HG02970 (cell line): ENCODE data around the gene GLP1R.

Experiments
- ATAC-seq: cut with Tn5 transposase; IDR thresholded peaks from one replicate; pipeline ENCODE4 v1.9.1; 2021; ENCODE audit warnings: mild to moderate bottlenecking, moderate library complexity, moderate number of reproducible peaks; ENCODE audit not compliant: unreplicated experiment, low FRiP score

GLP1R gene

GRCh38 chr6:39048481-39049399, at the start of gene GLP1R:
Gene GLP1R, plus strand, starts transcription at chr6:39048781. Its CDS starts 60 bp downstream, at chr6:39048841.
- no peak for ATAC-seq

DNA sequence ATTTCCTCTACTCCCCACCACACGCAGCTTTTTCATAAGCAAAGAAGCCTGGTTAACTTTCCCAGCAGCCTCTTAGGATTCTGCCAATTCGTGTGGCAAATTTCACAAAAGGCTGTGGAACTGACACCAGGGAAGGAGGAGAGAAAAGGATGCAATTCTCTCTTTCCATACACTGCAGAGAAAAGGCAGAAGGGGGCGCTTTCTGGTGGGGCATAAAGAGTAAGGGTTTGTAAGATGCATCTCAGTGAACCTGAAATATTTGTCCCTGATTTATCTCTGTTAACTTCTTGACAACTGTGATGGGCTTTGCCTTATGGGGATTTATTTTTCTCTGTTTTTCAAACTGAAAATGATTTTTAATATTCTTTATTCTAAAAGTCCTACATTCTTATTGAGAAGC, 45.5 kb upstream of the GLP1R start:
- no peak for ATAC-seq

DNA sequence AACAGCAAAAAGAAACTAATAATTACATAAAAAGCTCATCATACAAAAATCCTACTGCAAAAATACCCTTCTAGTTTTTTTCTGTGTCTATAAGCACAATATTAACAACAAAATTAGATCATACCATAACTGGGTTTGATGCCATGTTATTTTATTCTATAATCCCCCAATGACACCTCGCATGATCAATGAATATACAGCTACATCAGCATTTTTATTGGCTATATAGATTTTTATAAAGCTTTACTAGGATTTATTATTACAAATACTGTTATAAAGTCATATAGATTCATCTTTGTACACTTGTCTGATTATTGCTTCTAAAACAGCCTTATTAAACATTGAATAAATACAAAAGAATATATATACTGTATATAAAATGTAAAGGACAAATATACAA, 45.1 kb upstream of the GLP1R start:
- ATAC-seq, result no peak

GRCh38 chr6:39004801-39005200, 43.8 kb upstream of the GLP1R start:
- no peak for ATAC-seq

- no peak for ATAC-seq
These were observed 42.8 kb upstream of the GLP1R start for GRCh38 chr6:39005774-39006173.

DNA sequence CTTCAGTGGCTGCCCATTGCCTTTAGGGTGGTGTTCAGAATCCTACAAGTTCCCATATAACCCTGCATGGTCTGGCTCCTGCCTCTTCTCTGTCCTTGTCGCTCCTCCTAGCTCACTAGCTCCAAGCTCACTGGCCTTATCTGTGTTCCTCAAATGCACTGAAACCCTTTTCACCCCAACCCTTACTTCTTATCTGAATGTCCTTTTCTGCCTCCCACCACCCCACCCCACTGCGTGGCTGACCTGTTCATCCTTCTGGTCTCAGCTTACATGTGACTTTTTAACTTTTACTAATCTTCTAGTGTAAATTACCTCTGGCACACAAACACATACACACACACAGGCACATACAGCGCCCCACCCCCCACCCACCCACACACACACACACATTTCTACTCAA, 41.0 kb upstream of the GLP1R start:
- ATAC-seq, result no peak

DNA sequence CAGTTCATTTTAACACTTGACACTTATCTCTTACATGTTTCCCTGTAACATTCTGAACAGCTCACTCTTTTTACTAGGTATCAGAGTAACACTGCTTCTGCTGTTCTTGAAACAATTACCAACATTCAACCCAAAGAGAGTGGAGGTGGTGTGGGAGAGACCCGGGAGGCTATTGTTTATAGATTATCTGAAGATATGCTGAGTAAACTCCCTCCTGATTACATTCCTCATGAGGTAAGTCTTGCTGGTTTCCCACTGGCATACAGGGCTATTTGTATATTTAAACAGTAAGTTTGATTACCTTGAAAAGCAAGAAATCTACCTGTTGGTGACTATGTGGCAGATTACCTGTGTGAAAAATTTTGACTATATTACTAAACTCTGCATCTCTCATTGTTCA, 39.8 kb upstream of the GLP1R start:
- no peak for ATAC-seq

DNA sequence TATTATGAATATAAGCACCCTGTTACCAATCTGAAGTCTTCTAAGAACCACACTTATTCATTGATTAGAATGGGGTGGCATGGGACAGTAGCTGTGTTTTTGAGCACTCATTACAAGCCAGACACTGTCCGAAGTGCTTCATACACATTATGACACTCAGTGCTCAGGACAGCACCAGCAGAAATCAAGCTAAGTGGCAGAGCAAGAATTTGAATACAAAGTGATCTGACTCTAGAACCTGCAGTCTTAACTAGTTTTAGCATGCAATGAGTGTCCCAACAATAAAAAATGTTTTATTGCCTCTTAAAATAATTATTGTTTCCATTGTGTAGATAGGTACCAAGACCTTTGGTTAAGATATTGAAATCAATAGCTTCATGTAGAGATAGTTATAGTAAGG, 39.1 kb upstream of the GLP1R start:
- ATAC-seq, result no peak

DNA sequence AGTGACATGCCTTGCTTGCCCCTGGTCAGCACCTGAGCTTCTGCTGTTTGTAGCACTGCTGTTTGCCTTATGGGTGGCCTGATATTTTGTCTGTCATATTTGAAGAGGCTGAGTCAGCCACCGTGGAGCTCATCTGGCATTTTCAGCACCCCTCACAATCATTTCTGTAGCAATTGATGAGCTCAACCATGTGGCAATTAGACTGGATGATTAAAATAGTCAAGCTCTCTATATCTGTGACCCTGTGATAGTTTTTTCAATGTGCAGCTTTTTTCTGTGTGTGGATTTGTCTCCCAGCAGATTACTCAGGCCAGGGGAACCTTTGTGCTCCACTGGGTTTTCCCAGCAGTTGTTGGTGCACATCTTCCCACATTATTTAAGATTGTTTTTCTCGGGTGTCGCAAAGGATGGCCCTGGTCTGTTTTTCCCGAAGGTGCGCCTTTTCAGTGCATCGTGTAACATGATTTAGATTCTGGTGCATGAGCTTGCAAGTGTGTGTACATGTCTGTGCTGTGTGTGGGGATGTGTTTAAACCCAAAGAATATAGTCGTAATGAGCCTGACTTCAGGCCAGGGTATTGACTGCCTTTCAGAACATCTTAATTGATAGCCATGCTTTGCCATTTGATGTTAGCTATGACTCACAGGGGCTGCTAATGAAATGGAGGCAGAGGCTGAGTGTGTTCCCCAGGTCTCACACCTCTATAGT, 31.6 kb upstream of the GLP1R start:
- ATAC-seq, result no peak

DNA sequence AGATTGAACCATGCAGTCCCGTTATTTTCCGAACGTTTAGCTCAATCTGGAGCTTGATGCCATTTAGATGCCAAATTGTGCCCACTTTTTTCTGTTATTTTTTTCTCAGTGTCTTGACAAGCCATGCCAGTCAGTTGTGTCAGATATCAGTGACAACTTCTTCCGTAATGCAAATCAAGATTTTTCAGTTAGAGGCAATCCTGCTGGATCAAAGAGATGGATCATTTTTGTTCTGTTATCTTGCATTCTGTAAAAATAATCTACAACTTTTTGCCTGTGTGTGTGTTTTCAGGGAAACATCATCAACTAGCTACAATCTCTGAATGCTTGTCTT, 31.1 kb upstream of the GLP1R start:
- ATAC-seq, result no peak

GRCh38 chr6:39018103-39018502, 30.5 kb upstream of the GLP1R start:
- ATAC-seq, result no peak

- ATAC-seq, result no peak
These were observed 28.4 kb upstream of the GLP1R start for GRCh38 chr6:39020136-39020535.

DNA sequence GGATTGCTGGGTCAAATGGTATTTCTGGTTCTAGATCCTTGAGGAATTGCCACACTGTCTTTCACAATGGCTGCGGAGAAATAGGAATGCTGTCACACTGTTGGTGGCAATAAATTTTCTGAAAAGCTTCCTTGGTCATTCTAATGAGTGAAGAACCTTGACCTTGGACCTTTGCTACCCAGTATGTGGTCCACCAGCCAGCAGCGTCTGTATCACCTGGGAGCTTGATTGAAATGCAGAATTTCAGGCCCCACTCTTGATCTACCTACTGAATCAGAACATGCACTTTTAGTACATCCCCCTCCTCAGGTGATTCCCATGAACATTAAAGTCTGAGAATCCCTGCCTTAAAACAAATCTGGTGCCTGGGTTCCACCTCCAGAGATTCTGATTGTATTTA, 27.5 kb upstream of the GLP1R start:
- no peak for ATAC-seq

GRCh38 chr6:39021779-39022178, 26.8 kb upstream of the GLP1R start:
- ATAC-seq, result no peak

- ATAC-seq, result no peak
These were observed 22.4 kb upstream of the GLP1R start for GRCh38 chr6:39026175-39026574.

DNA sequence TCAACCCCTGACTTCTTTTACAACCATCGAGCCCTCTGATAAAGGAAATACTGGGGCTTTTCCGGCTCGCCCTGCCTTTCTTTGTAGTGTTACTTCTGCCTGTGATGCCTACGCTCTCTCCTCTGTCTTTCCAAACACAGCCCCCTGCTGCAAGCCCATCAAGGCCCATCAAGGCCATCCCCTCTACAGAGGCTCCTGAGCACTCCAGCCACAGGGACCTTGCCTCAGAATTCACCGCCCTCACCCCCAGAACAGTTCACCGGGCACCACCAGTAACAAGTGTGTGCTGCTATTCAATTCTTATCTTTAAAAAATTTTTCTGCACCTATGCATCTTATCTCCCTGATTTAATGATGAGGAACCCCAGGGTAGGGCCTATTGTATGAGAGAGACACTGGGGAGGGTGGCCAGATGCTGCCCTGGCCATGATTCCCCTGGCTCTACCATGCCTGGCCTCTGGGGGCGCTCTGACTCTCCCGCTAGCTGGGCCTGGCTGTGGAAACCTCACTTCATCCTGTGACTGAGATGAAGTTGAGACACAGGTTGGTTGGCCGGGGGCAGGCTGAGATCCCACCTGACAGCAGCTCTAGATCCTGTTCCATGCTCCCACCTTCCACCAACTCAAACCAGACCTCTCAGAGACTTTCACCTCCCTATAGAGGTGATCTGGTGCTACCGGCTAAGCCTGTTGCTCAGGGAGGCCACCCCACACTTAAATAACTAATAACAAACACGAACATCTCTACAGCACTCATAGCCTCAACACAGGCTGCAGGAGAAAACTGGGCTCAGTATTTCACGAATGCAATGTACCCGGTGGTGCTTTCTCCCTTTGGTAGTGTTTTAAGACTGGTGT, 19.2 kb upstream of the GLP1R start:
- ATAC-seq, result no peak

GRCh38 chr6:39035681-39036080, 12.9 kb upstream of the GLP1R start:
- no peak for ATAC-seq

DNA sequence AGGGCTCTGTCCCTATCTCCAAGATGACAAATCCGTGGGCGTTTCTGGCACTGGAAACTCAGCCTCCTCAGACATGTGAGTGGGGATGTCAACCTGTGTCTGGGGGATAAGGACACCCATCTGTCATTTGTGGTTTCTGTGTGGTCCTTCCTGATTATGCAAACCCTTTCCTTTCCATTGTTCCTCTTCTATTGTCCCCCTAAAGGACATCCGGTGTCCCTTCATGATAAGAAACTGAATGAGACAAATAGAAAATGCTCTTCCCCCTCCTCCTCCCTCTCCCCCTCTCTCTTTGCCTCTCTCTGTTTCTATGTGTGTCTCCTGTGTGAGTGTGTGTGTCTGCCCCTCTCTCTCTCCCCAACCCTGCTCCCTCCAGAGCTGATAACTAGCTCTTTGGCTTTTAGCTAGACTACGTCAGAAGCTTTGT, 11.5 kb upstream of the GLP1R start:
- ATAC-seq, result no peak

DNA sequence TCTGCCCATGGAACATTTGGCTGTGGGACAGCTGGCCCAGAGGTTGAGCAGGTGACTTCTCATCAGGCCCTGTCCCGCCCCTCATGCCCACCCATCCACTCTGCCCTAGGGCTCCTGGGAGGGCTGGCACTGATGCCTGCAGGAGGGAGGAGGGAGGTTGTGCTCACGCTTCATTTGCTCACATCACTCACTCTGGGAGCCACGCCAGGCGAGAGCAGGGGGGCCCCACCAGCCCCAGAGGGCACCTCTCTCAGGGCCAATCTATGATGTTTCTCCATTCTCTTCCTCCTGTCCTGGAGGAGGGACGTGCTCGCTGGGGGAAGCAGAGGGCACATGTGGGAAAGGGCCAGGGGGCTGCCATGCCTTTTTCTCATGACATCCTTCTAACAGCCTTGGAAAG, 10.9 kb upstream of the GLP1R start:
- ATAC-seq, result no peak

- ATAC-seq, result no peak
These were observed 8.4 kb upstream of the GLP1R start for GRCh38 chr6:39040080-39040673.

DNA sequence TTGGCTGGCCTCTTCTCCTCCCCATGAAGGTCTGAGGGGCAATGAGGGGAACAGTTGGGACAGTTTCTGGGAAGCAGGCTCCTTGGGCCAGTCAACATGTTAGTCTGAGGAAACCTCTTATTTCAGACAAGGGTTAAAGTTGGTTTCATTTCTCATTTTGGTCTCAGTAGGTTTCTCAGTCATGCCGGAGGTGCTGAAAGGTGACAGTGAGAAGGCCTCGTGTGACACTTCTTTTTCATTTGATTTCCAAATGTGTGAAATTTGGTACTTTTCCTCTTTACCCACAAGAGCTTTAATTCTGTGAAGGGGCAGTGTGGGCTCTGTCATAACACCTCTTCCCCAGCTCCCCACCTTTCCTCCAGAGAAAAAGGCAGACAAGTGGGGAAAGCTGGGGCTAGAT, 7.5 kb upstream of the GLP1R start:
- ATAC-seq, result no peak
